CD4-positive, alpha-beta T cell treated with Interleukin-10 for 1 hour (primary cell): ENCODE measurements around the gene GREB1.

ENCODE experiments used
- DNase-seq: peaks from one replicate; pipeline ENCODE4 v3.0.0-alpha.2; 2020

GREB1 gene

GRCh38 chr2:11672407-11672806, 138.6 kb downstream of the GREB1 start:
- DNase-seq, result no peak

GRCh38 chr2:11674983-11675382, 141.1 kb downstream of the GREB1 start:
- no peak for DNase-seq

- DNase-seq, result no peak
Measured at GRCh38 chr2:11675423-11676112, 141.7 kb downstream of the GREB1 start.

GRCh38 chr2:11676640-11677039, 142.8 kb downstream of the GREB1 start:
- no peak for DNase-seq

- no peak for DNase-seq
Measured at GRCh38 chr2:11677136-11678055, 143.6 kb downstream of the GREB1 start.

- no peak for DNase-seq
Measured at GRCh38 chr2:11678306-11678960, 144.6 kb downstream of the GREB1 start.

GRCh38 chr2:11679016-11679415, 145.2 kb downstream of the GREB1 start:
- no peak for DNase-seq

GRCh38 chr2:11679486-11680181, 145.8 kb downstream of the GREB1 start:
- DNase-seq, result no peak

GRCh38 chr2:11680182-11680900, 146.5 kb downstream of the GREB1 start:
- no peak for DNase-seq

GRCh38 chr2:11680901-11681721, 147.3 kb downstream of the GREB1 start:
- no peak for DNase-seq

- peak; percentile 48 for DNase-seq
Measured at GRCh38 chr2:11681722-11682589, 148.1 kb downstream of the GREB1 start.

- no peak for DNase-seq
Measured at GRCh38 chr2:11682590-11682915, 148.7 kb downstream of the GREB1 start.

GRCh38 chr2:11683476-11683875, 149.6 kb downstream of the GREB1 start:
- no peak for DNase-seq

GRCh38 chr2:11683966-11684365, 150.1 kb downstream of the GREB1 start:
- DNase-seq, result no peak

GRCh38 chr2:11684894-11685460, 151.1 kb downstream of the GREB1 start:
- no peak for DNase-seq

GRCh38 chr2:11685906-11686470, 152.1 kb downstream of the GREB1 start:
- DNase-seq, result no peak

- DNase-seq, result no peak
Measured at GRCh38 chr2:11687736-11688135, 153.9 kb downstream of the GREB1 start.

- DNase-seq, result peak; percentile 83
Measured at GRCh38 chr2:11688222-11689069, 154.6 kb downstream of the GREB1 start.
